Natural killer cell (primary cell): ENCODE measurements around the gene TENM4. TPM values are rescaled to one million over a fixed set of nuclear protein-coding genes. Genes with fewer than 3 reads are reported as not detected.

Experiments used
- ATAC-seq, 3 donors: fragments of 150-1000 bp in 2 of 3; fragments of 200-7000 bp in 1 of 3; cut with Tn5 transposase; 1 replicate in 1 of 3; 2 replicates in 2 of 3; pipeline ENCODE4 v1.10.0; 2021; ENCODE audit warnings: mild to moderate bottlenecking in 2 of 3, moderate library complexity in 2 of 3
- DNase-seq, 2 donors: peaks; one replicate each; pipeline versions ENCODE4 v3.0.0 to v3.0.0-alpha.2; 2013 to 2021; ENCODE audit warnings: mixed read lengths in 1 of 2
- H3K27ac ChIP-seq: one replicate; pipeline ENCODE4 v1.5.1; 2013; ENCODE audit warnings: mild to moderate bottlenecking, low read length
- H3K27me3 ChIP-seq: one replicate; pipeline ENCODE4 v1.6.1; 2013; ENCODE audit warnings: low read length; ENCODE audit not compliant: control insufficient read depth, insufficient read depth
- H3K36me3 ChIP-seq: one replicate; pipeline ENCODE4 v1.6.1; 2013; ENCODE audit warnings: low read length; ENCODE audit not compliant: control insufficient read depth, insufficient read depth
- H3K4me1 ChIP-seq: one replicate; pipeline ENCODE4 v1.6.1; 2013; ENCODE audit warnings: low read length; ENCODE audit not compliant: control insufficient read depth, insufficient read depth
- H3K4me3 ChIP-seq: one replicate; pipeline ENCODE4 v1.5.1; 2013; ENCODE audit warnings: low read length
- H3K9me3 ChIP-seq: one replicate; pipeline ENCODE4 v1.6.1; 2013; ENCODE audit warnings: low read length; ENCODE audit not compliant: control insufficient read depth, insufficient read depth
- H3K27ac Mint-ChIP-seq, 2 donors: one replicate each; pipeline ENCODE4 v1.8.0; 2022; ENCODE audit warnings: mild to moderate bottlenecking in 2 of 2, mixed read lengths in 2 of 2, moderate library complexity in 1 of 2
- H3K27me3 Mint-ChIP-seq, 2 donors: one replicate each; pipeline ENCODE4 v1.8.0; 2022; ENCODE audit warnings: low read depth in 2 of 2, mixed read lengths in 2 of 2
- H3K36me3 Mint-ChIP-seq: one replicate; pipeline ENCODE4 v1.8.0; 2022; ENCODE audit warnings: mixed read lengths
- H3K4me1 Mint-ChIP-seq, 2 donors: one replicate each; pipeline ENCODE4 v1.8.0; 2022; ENCODE audit warnings: mixed read lengths in 2 of 2
- H3K4me3 Mint-ChIP-seq: one replicate; pipeline ENCODE4 v1.8.0; 2022; ENCODE audit warnings: mild to moderate bottlenecking, moderate library complexity, mixed read lengths
- H3K9me3 Mint-ChIP-seq, 2 donors: one replicate each; pipeline ENCODE4 v1.8.0; 2022; ENCODE audit warnings: mixed read lengths in 2 of 2
- CTCF ChIP-seq: fragments of 200-600 bp; IDR thresholded peaks from one replicate; pipeline ENCODE4 v1.8.0; 2022; ENCODE audit warnings: antibody characterized with exemption
- WGBS: methylation state at CpG from one replicate; pipeline ENCODE4 v1.1.7; 2013; ENCODE audit warnings: missing lambda C conversion rate; ENCODE audit not compliant: insufficient coverage; 5-methylcytosine and 5-hydroxymethylcytosine counted together
- intact Hi-C: fragments of 100-400 bp; cut with micrococcal nuclease; formaldehyde crosslinking; loops from one replicate; pipeline ENCODE4 v1.14.2; 2022
- total RNA-seq, 4 donors: library from RNA; stranded (reverse); fragments of 120-200 nt in 1 of 4; gene quantifications; one replicate each; pipeline versions ENCODE4 v1.2.3 to v1.2.4, GENCODE V29; 2013 to 2022

Gene TENM4
- total RNA-seq, 3 donors from 2014 or later (not counting 1 experiment from before 2014, with no cell fraction given): 0.63 to 0.75 TPM; not detected in 1

GRCh38 chr11:79428406-79428805 lies 12.4 kb downstream of the TENM4 start:
- intact Hi-C loops: no loop called here
- Mint-ChIP-seq H3K27ac (no peak overlapping the region), H3K36me3 (no peaks in the 10 kb centered on the region), H3K27me3 (no peaks in the 10 kb centered on the region), H3K4me1 (no peaks in the 10 kb centered on the region), H3K9me3 (peaks cover 0 to 2% of the 10 kb centered on the region in 2 donors), H3K4me3 (no peak overlapping the region)
- TF ChIP-seq CTCF: no peak
- WGBS: 29% methylated on average over 1 of the region's 1 CpG
- H3K27me3 ChIP-seq: no peaks in the 10 kb centered on the region
- no peak overlapping the region for H3K27ac ChIP-seq
- no peaks in the 10 kb centered on the region for H3K9me3 ChIP-seq
- H3K4me1 ChIP-seq: no peaks in the 10 kb centered on the region
- no peaks in the 10 kb centered on the region for H3K36me3 ChIP-seq
- DNase-seq: no peak
- no peak for ATAC-seq
- H3K4me3 ChIP-seq: no peak overlapping the region

- Histone ChIP-seq H3K36me3 (no peaks in the 10 kb centered on the region), H3K9me3 (no peaks in the 10 kb centered on the region), H3K4me1 (no peaks in the 10 kb centered on the region), H3K27me3 (no peaks in the 10 kb centered on the region), H3K4me3 (no peak overlapping the region), H3K27ac (no peak overlapping the region)
- Mint-ChIP-seq H3K9me3 (peaks cover 0 to 2% of the 10 kb centered on the region in 2 donors), H3K27ac (no peak overlapping the region), H3K36me3 (no peaks in the 10 kb centered on the region), H3K27me3 (no peaks in the 10 kb centered on the region), H3K4me3 (no peak overlapping the region), H3K4me1 (no peaks in the 10 kb centered on the region)
- TF ChIP-seq CTCF: no peak
- WGBS: 89% methylated on average over 4 of the region's 5 CpGs
- no peak for DNase-seq
- intact Hi-C loops: no loop called here
- ATAC-seq: no peak
Observed at GRCh38 chr11:79427611-79428327, 13.1 kb downstream of the TENM4 start.

DNA sequence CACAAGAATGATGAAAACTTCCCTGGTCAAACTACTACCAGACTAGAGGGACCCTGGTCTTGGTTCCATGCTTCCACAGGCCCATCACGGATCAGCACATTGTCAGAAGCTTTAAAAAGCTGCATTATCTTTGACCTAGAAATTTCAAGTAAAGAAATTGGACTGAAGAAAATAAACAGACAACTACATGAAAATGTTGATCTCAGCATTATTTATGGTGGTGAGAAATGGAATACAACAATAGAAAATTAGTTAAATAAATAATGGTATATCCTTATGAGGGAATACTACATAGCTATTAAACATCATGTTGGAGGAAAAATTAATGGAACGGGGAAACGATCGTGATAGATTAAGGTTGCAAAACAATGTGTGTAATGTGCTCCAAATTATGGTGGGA lies 13.7 kb downstream of the TENM4 start:
- Histone ChIP-seq H3K36me3 (no peaks in the 10 kb centered on the region), H3K27me3 (no peaks in the 10 kb centered on the region), H3K9me3 (no peaks in the 10 kb centered on the region), H3K4me1 (no peaks in the 10 kb centered on the region), H3K4me3 (no peak overlapping the region), H3K27ac (no peak overlapping the region)
- no peak overlapping the region for H3K4me3 Mint-ChIP-seq
- H3K4me1 Mint-ChIP-seq: no peaks in the 10 kb centered on the region
- H3K36me3 Mint-ChIP-seq: no peaks in the 10 kb centered on the region
- H3K27me3 Mint-ChIP-seq: no peaks in the 10 kb centered on the region
- peaks cover 0 to 2% of the 10 kb centered on the region in 2 donors for H3K9me3 Mint-ChIP-seq
- TF ChIP-seq CTCF: no peak
- intact Hi-C loops: no loop called here
- no peak for DNase-seq
- 94% methylated on average over 4 of the region's 4 CpGs for WGBS
- H3K27ac Mint-ChIP-seq: no peak overlapping the region
- ATAC-seq: no peak

DNA sequence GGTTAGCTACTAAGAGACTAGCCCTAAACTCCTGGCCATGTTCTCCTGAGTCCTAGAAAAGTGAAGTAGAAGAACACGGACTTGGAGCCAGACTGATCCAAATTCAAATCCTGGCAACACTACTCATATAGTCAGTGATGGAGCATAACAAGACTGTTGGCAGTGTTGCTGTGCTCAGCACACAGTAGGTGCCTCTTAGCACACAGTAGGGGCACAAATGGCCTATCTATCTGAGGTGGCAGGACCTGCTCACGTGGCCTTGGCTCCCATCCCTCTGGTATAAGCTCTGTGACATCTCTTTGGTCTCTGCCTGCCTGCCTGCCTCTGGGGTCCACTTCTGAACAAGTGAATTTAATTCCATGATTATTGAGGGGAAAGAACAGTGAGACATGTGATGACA lies 15.4 kb downstream of the TENM4 start:
- no peaks in the 10 kb centered on the region for H3K27me3 ChIP-seq
- no peaks in the 10 kb centered on the region for H3K4me1 ChIP-seq
- 72% methylated on average over 2 of the region's 2 CpGs for whole genome bisulfite sequencing
- no peak for DNase-seq
- no peaks in the 10 kb centered on the region for H3K9me3 ChIP-seq
- H3K36me3 ChIP-seq: no peaks in the 10 kb centered on the region
- Mint-ChIP-seq H3K27ac (no peak overlapping the region), H3K27me3 (no peaks in the 10 kb centered on the region), H3K4me1 (no peaks in the 10 kb centered on the region), H3K9me3 (peaks cover 0 to 2% of the 10 kb centered on the region in 2 donors), H3K36me3 (no peaks in the 10 kb centered on the region), H3K4me3 (no peak overlapping the region)
- TF ChIP-seq CTCF: no peak
- intact Hi-C loops: no loop called here
- H3K27ac ChIP-seq: no peak overlapping the region
- no peak for ATAC-seq
- H3K4me3 ChIP-seq: no peak overlapping the region
